HepG2 (cell line): Measurements from ENCODE around the gene ITGB6. TPM values are rescaled to one million over a fixed set of nuclear protein-coding genes. Genes with fewer than 3 reads are reported as not detected.

Experiments
- E2F5 ChIP-seq: sonication (generic); formaldehyde crosslinking; conservative IDR thresholded peaks from 2 replicates; pipeline ENCODE4 v1.4.0; 2020; ENCODE audit warnings: missing genetic modification reagents
- FOXA3 ChIP-seq: IDR thresholded peaks from 2 replicates; pipeline ENCODE4 v1.6.1; 2016; ENCODE audit warnings: missing genetic modification reagents, missing compliant biosample characterization
- HIC2 ChIP-seq: sonication (generic); formaldehyde crosslinking; IDR thresholded peaks from 2 replicates; pipeline ENCODE4 v1.9.0; 2022; ENCODE audit warnings: low read depth, missing genetic modification reagents
- KAT8 ChIP-seq: IDR thresholded peaks from 2 replicates; pipeline ENCODE4 v1.6.1; 2016; ENCODE audit warnings: missing genetic modification reagents, missing compliant biosample characterization
- LCORL ChIP-seq, 2 experiments: fragments of 450-650 bp in 1 of 2; sonication (generic) in 1 of 2; formaldehyde crosslinking in 1 of 2; IDR thresholded peaks; 2 replicates each; pipeline versions ENCODE4 v1.5.0 to v1.6.1; 2017 to 2020; ENCODE audit warnings: antibody characterized with exemption in 1 of 2, missing genetic modification reagents in 1 of 2
- MAFK ChIP-seq, 2 experiments: IDR thresholded peaks in 1 of 2; conservative IDR thresholded peaks in 1 of 2; 2 replicates each; pipeline ENCODE4 v1.6.1; 2011; ENCODE audit warnings: improper control_type of control experiment in 2 of 2, low read length in 2 of 2
- PPARG ChIP-seq: conservative IDR thresholded peaks from 2 replicates; pipeline ENCODE4 v1.6.1; 2016; ENCODE audit warnings: missing biosample characterization, missing genetic modification reagents
- PRDM10 ChIP-seq: sonication (generic); formaldehyde crosslinking; IDR thresholded peaks from 2 replicates; pipeline ENCODE4 v1.4.0; 2020; ENCODE audit warnings: low read depth, missing genetic modification reagents
- SALL1 ChIP-seq: sonication (generic); formaldehyde crosslinking; IDR thresholded peaks from 2 replicates; pipeline ENCODE4 v1.8.0; 2022; ENCODE audit warnings: mild to moderate bottlenecking, missing genetic modification reagents
- ZNF143 ChIP-seq: sonication (generic); formaldehyde crosslinking; IDR thresholded peaks from 2 replicates; pipeline ENCODE4 v1.4.0; 2020; ENCODE audit warnings: missing genetic modification reagents
- ZNF205 ChIP-seq: IDR thresholded peaks from 2 replicates; pipeline ENCODE4 v1.6.1; 2018; ENCODE audit warnings: missing biosample characterization, missing genetic modification reagents
- ZNF609 ChIP-seq: sonication (generic); formaldehyde crosslinking; IDR thresholded peaks from 2 replicates; pipeline ENCODE4 v1.4.0; 2020; ENCODE audit warnings: mild to moderate bottlenecking, missing genetic modification reagents, borderline replicate concordance
- polyA plus RNA-seq, 8 experiments: library from polyadenylated mRNA; depleted of rRNA in 3 of 8; stranded (reverse) in 7 of 8; unstranded in 1 of 8; fragments of >200 nt; fragmentation: Illumina TruSeq in 4 of 8; extraction: Trizol in 4 of 8; gene quantifications; 2 replicates each; pipeline versions ENCODE4 v1.2.1 to v1.2.3, GENCODE V29; 2011 to 2016; ENCODE audit warnings: low read depth in 4 of 8, missing spikeins in 1 of 8, mixed read lengths in 1 of 8; ENCODE audit not compliant: insufficient read depth in 1 of 8
- total RNA-seq, 5 experiments: library from RNA; depleted of rRNA; stranded (reverse); fragments of >200 nt; fragmentation: Illumina TruSeq; extraction: Trizol; gene quantifications; 2 replicates each; pipeline ENCODE4 v1.2.3, GENCODE V29; 2016; ENCODE audit warnings: low read depth in 1 of 5

ITGB6 gene
- total and polyA plus RNA-seq, 2 of the 13 experiments (the other 11 are each of a cell fraction or from before 2014, with no cell fraction given) = not detected

- TF ChIP-seq ZNF609 (CRISPR knock-in tag) (no peak), PRDM10 (CRISPR knock-in tag) (no peak; the same call in 1 of the 2 replicates), SALL1 (CRISPR knock-in tag) (peak; percentile 76), ZNF205 (CRISPR knock-in tag) (no peak), LCORL (IDR thresholded peaks at IDR 0.05) (no peak), LCORL (CRISPR knock-in tag; IDR thresholded peaks at IDR 0.05) (peak; percentile 40; the same call in 1 of the 2 replicates), FOXA3 (CRISPR knock-in tag) (0 out of 2 replicates have a peak, but pooled peaks have one; percentile 6), HIC2 (CRISPR knock-in tag) (peak; percentile 21; the same call in 1 of the 2 replicates), E2F5 (CRISPR knock-in tag) (no peak), KAT8 (peak; percentile 45; the same call in 1 of the 2 replicates), ZNF143 (CRISPR knock-in tag) (peak; percentile 54; the same call in 1 of the 2 replicates), MAFK (conservative IDR thresholded peaks at IDR 0.05 in 1 of 2, IDR thresholded peaks at IDR 0.05 in 1 of 2; ENCODE audit: low read length in 2 of 2) (0 out of 4 replicates have a peak, but pooled peaks of 1 of the 2 experiments have one; percentile 6), PPARG (CRISPR knock-in tag) (peak; percentile 98)
Observed at GRCh38 chr2:160221391-160222276, 21.6 kb upstream of the ITGB6 start (continued).
